Heart left ventricle (tissue), 16 donors: Measurements from ENCODE around the gene SKOR1. TPM values are rescaled to one million over a fixed set of nuclear protein-coding genes. Genes with fewer than 3 reads are reported as not detected.

Source experiments
- ATAC-seq, 4 donors: fragments of 200-7000 bp; cut with Tn5 transposase; one replicate each; pipeline ENCODE4 v1.9.1; 2020 to 2022; ENCODE audit warnings: moderate library complexity in 4 of 4, mild to moderate bottlenecking in 3 of 4, moderate number of reproducible peaks in 1 of 4
- DNase-seq, 5 donors: peaks; one replicate each; pipeline ENCODE4 v3.0.0-alpha.2; 2020
- H3K27ac ChIP-seq, 12 donors: fragments of 200-600 bp; sonication (generic) in 4 of 12; one replicate each; pipeline versions ENCODE4 v1.5.0 to v1.8.0; 2016 to 2022; ENCODE audit warnings: mild to moderate bottlenecking in 2 of 12
- H3K27me3 ChIP-seq, 9 donors: fragments of 200-600 bp; sonication (generic) in 2 of 9; one replicate each; pipeline versions ENCODE4 v1.5.1 to v1.8.0; 2016 to 2022; ENCODE audit warnings: mild to moderate bottlenecking in 3 of 9
- H3K36me3 ChIP-seq, 9 donors: fragments of 200-600 bp; sonication (generic) in 2 of 9; one replicate each; pipeline versions ENCODE4 v1.5.0 to v1.8.0; 2018 to 2022; ENCODE audit warnings: mild to moderate bottlenecking in 2 of 9
- H3K4me1 ChIP-seq, 12 donors: fragments of 200-600 bp; sonication (generic) in 4 of 12; one replicate each; pipeline versions ENCODE4 v1.5.0 to v1.8.0; 2016 to 2022; ENCODE audit warnings: mild to moderate bottlenecking in 3 of 12
- H3K4me3 ChIP-seq, 12 donors: fragments of 200-600 bp; sonication (generic) in 4 of 12; one replicate each; pipeline versions ENCODE4 v1.5.0 to v1.8.0; 2017 to 2022; ENCODE audit warnings: mild to moderate bottlenecking in 9 of 12, moderate library complexity in 4 of 12
- H3K9me3 ChIP-seq, 12 donors: fragments of 200-600 bp; sonication (generic) in 4 of 12; one replicate each; pipeline versions ENCODE4 v1.5.0 to v1.8.0; 2016 to 2022; ENCODE audit warnings: mild to moderate bottlenecking in 1 of 12
- CTCF ChIP-seq, 12 donors: fragments of 200-600 bp; sonication (generic) in 4 of 12; IDR thresholded peaks; one replicate each; pipeline versions ENCODE4 v1.5.0 to v1.8.0; 2018 to 2022; ENCODE audit warnings: antibody characterized with exemption in 12 of 12, mild to moderate bottlenecking in 5 of 12
- POLR2A ChIP-seq, 2 donors: fragments of 450-650 bp; IDR thresholded peaks; one replicate each; pipeline ENCODE4 v1.6.1; 2017; ENCODE audit warnings: antibody characterized with exemption in 2 of 2, mild to moderate bottlenecking in 2 of 2, moderate library complexity in 2 of 2
- WGBS, 4 donors: extraction: QIAGEN DNeasy Blood & Tissue Kit in 2 of 4; methylation state at CpG; one replicate each; pipeline versions ENCODE4 v1.1.5 to v1.1.7; 2013 to 2018; 5-methylcytosine and 5-hydroxymethylcytosine counted together
- intact Hi-C, 10 donors: fragments of 100-400 bp; cut with DNase I; formaldehyde crosslinking; loops; one replicate each; pipeline versions ENCODE4 v1.11.1 to v1.14.2; 2022
- polyA plus RNA-seq, 2 donors: library from polyadenylated mRNA; stranded (reverse); fragments of 200-250 nt; gene quantifications; one replicate each; pipeline ENCODE4 v1.2.3, GENCODE V29; 2013
- total RNA-seq, 9 donors: library from RNA; depleted of rRNA in 2 of 9; stranded (reverse); fragments of >200 nt in 2 of 9; fragmentation: NEBNext Ultra II Directional in 3 of 9; extraction: Animal tissue kit (Norgen Biotek cat#: 25700) in 3 of 9; gene quantifications; one replicate each; pipeline versions ENCODE4 v1.1.0 to v1.2.4, GENCODE V29; 2016 to 2023
- donor health status: ischemic (EF 13 %, LVEDD 7.1; RV severe dilation, severe dysfunction).
- donor health status: healthy with polysubstance abuse.
- donor health status: DM: no; HTN: yes; CAD: no.
- donor health status: DM: no; HTN: no; CAD: no.
- donor health status: ischemic (EF 25% LVEDD 6.9; RV normal size, moderate dysfunction).
- donor health status: ischemic (EF 25% LVEDD 5.7; RV mildly dilated, moderate dysfunction).
- donor health status: healthy.
- donor health status: DM: yes; HTN: yes; CAD: no.
- donor health status: ischemic (EF 35%, LVEDD 5.7; RV mildly dilated, moderate dysfunction).
- donor health status: nonischemic (EF 11% LVEDD 7.7; RV severe dilation, severe dysfunction).
- donor health status: DM: yes; HTN: yes; CAD: no.
- donor health status: PGD.
- donor health status: ischemic (EF 29% LVEDD 5.4; RV normal size, mild dysfunction).
- donor health status: nonischemic (EF 23%, LVEDD 6.1; RV moderate dilation, normal function).

Gene SKOR1
- total and polyA plus RNA-seq, 11 donors, result 0.07 to 0.27 (median 0.19) TPM; not detected in 2

GRCh38 chr15:67838789-67839332 is 13.6 kb downstream of the SKOR1 start:
- H3K4me3 ChIP-seq, result peak overlapping the region in 10 of 12 donors; percentile 56 to 97 (median 88)
- H3K4me1 ChIP-seq, result peaks cover 0 to 50% (median 40%) of the 10 kb centered on the region in 12 donors
- 4 to 13% (median 10%) methylated on average over 22 to 25 of the region's 25 CpGs for WGBS, 4 donors
- DNase-seq, result peak in 4 of 5 donors; percentile 42 to 84 (median 70)
- no peaks in the 10 kb centered on the region for H3K36me3 ChIP-seq
- peak overlapping the region in 7 of 12 donors; percentile 12 to 99 (median 97) for H3K27ac ChIP-seq
- ATAC-seq, result peak; percentile 38 to 60 (median 58)
- H3K27me3 ChIP-seq, result peaks cover 4 to 24% (median 22%) of the 10 kb centered on the region in 9 donors
- intact Hi-C loops, result loop anchor here (2.0 to 10.0 kb wide), 10 partner anchors 294 to 894 kb away; partner anchors contain the start of genes C15orf61 (in 6 of the 10), MAP2K5 (in 3 of the 10), AAGAB (in 1 of the 10) and IQCH (in 1 of the 10)
- no peaks in the 10 kb centered on the region for H3K9me3 ChIP-seq
- TF ChIP-seq POLR2A (IDR thresholded peaks at IDR 0.05) (no peak), CTCF (IDR thresholded peaks at IDR 0.05) (no peak)

DNA sequence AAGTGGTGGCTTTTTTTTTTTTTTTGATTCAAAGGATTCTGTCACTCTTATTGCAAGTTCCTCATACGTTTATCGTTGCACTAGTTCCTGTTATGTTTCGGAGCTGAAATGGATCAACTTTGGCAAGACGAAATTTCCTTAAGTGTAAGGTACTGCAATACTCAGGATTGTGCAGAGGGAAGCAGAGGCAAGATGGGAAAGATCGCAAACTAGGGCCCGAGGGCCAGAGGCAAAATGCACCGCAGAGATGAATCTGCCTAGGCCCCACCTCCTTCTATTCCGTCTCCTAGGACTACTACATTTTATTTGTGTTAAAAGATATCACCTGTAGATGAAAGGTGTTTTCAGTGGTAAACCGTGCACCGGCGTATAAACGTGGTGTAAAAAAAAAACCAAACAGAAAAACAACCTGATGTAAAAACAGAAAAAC is 14.2 kb downstream of the SKOR1 start:
- H3K36me3 ChIP-seq, result no peaks in the 10 kb centered on the region
- H3K4me1 ChIP-seq, result peaks cover 0 to 43% (median 33%) of the 10 kb centered on the region in 12 donors
- DNase-seq, result no peak
- 1 to 2% (median 1%) methylated on average over 12 of the region's 12 CpGs for WGBS, 4 donors
- peaks cover 4 to 18% (median 15%) of the 10 kb centered on the region in 9 donors for H3K27me3 ChIP-seq
- H3K9me3 ChIP-seq, result no peaks in the 10 kb centered on the region
- intact Hi-C loops, result loop anchor here (2.0 to 10.0 kb wide), 10 partner anchors 295 to 895 kb away; partner anchors contain the start of genes C15orf61 (in 6 of the 10), MAP2K5 (in 3 of the 10), AAGAB (in 1 of the 10) and IQCH (in 1 of the 10)
- ATAC-seq, result peak; percentile 0 to 19 (median 9)
- H3K4me3 ChIP-seq, result peak overlapping the region; percentile 56 to 97 (median 88)
- TF ChIP-seq POLR2A (IDR thresholded peaks at IDR 0.05) (no peak), CTCF (IDR thresholded peaks at IDR 0.05) (no peak)
- H3K27ac ChIP-seq, result peak overlapping the region in 11 of 12 donors; percentile 93 to 99 (median 95)

- DNase-seq (peak; percentile 93 to 97 (median 94)), ATAC-seq (peak; percentile 87 to 95 (median 91))
- TF ChIP-seq POLR2A (IDR thresholded peaks at IDR 0.05), result peak in 1 of 2 donors; percentile 84
- no peak for TF ChIP-seq CTCF (IDR thresholded peaks at IDR 0.05)
- H3K4me3 ChIP-seq, result peak within 1 kb of the TSS; percentile 56 to 97 (median 88)
- H3K27ac ChIP-seq, result peak within 1 kb of the TSS; percentile 85 to 99 (median 95)
- intact Hi-C loops, result loop anchor here (2.0 to 10.0 kb wide), 10 partner anchors 295 to 895 kb away; partner anchors contain the start of genes C15orf61 (in 6 of the 10), MAP2K5 (in 3 of the 10), AAGAB (in 1 of the 10) and IQCH (in 1 of the 10)
- H3K36me3 ChIP-seq, result no peaks in the 10 kb centered on the region
- WGBS, 4 donors, result 0 to 1% (median 0%) methylated on average over 38 to 62 of the region's 62 CpGs
- peaks cover 0 to 37% (median 28%) of the 10 kb centered on the region in 12 donors for H3K4me1 ChIP-seq
- H3K9me3 ChIP-seq, result no peaks in the 10 kb centered on the region
- H3K27me3 ChIP-seq, result peaks cover 0 to 12% (median 9%) of the 10 kb centered on the region in 9 donors
Observed at GRCh38 chr15:67839929-67840748, 14.8 kb downstream of the SKOR1 start, which contains the start of gene RNU6-1. RNU6-1 (minus strand) TSS chr15:67840045.
